Measurements from ENCODE around the gene CDH4.
"Not testable (repeated sequence)": the region's sequence is repeated elsewhere in the genome, so short reads cannot be mapped to it uniquely, and the experiment has no call there.

The CDH4 gene

DNA sequence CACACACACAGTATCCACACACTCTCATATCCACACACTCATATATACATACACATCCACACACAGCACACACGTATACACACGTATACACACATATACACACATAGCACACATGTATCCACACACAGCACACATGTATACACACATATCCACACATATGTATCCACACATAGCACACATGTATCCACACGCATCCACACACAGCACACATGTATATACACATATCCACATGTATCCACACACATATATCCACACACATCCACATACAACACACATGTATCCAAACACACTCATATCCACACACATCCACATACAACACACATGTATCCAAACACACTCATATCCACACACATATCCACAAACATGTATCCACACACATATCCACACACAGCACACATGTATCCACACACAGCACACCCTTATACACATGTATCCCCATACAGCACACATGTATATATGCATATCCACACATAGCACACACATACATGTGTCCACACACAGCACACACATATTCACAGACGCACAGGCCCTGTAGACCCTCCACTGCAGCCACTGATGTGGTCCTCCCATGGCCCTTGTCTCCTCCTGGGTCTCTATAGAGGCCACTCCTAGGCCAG is 172.1 kb downstream of the CDH4 start:
- DNase-seq, result no peak

DNA sequence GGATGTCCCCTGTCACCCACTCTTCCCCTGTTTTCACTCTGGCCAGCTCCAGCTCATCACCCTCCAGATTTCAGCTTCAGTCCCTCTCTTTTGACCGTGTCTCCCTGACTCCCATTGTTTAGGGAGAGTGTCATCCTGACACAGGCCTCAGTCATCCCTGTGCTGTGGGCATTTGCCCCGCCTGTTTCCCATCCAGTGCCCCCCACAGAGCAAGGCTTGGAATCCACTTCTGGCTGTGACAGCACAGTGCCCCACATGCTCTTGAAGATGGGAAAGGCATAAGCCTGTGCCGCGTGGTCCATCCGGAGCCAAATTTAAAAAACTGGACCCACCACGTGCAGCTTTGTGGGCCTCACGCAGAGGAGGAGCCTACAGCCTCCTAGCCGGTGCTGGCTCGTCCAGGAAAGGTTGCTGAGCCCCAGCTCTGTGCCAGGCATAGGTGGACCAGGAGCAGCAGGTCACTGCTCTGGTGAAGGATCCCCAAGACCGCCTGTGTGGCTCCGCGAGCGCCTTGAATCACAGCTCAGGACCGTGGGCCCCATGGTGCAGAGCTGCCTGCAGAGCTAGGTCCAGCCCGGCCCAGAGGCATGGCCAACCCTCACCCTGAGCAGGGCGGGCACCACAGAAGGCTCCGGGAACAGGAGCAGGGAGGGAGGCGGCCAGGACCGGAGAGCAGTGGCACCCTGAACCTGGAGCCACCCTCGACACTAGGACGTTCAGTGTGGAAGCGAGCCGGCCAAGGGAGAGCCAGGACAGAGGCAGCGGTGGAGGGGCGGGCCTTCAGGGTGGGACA is 172.8 kb downstream of the CDH4 start:
- DNase-seq, result no peak

DNA sequence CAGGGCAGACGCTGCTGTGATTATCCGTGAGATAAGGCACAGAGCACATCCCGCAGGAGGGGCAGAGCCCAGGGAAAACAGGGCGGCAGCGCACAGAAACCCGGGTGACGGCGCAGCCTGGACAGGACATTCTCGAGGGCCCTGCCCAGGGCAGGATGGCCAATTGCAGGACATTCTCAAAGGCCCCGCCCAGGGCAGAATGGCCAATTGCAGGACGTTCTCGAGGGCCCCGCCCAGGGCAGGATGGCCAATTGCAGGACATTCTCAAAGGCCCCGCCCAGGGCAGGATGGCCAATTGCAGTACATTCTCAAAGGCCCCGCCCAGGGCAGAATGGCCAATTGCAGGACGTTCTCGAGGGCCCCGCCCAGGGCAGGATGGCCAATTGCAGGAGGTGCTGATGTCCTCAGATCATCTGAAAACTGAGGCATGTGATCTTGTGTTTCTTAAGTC is 173.5 kb downstream of the CDH4 start:
- not testable (repeated sequence) for DNase-seq

DNA sequence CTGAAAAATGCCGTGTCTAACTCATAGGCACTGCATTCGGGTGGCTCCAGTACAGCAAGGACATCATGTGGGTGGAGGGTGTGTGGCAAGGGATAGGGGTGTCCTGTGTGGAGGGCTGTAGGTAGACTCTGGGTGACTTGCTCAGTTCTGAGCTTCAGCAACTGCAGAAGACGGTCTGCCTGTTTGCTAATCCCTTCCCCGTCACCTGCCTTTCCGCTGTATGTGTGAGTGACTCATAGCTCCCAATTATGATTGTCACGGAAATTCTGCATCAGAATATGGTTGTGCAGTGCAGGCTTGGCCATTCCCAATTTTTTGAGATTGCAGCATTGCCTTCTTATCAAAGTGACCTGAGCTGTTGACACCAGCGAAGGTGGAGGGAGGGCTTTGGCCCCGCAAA is 174.3 kb downstream of the CDH4 start:
- no peak for DNase-seq

- no peak for DNase-seq
Observed at GRCh38 chr20:61429458-61430227, 177.6 kb downstream of the CDH4 start.

DNA sequence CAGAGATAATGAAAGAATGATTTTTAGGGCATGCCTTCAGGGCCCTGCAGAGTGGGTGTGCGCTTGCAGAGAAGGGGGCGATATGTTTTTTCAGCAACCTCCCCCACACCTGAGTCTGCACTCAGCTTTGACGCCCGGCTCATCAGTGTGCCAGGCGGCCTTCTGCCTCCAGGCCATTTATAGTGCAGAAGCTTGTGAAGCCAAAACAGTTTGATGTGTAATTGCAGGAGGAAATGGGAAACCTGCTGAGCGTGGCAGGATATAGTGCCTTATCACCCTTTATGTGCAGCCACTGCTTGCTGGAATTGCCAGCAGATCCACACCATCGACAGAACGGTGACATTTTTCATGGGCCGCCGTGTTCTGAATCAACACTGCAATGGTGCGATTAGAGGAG is 178.2 kb downstream of the CDH4 start:
- DNase-seq, result no peak

DNA sequence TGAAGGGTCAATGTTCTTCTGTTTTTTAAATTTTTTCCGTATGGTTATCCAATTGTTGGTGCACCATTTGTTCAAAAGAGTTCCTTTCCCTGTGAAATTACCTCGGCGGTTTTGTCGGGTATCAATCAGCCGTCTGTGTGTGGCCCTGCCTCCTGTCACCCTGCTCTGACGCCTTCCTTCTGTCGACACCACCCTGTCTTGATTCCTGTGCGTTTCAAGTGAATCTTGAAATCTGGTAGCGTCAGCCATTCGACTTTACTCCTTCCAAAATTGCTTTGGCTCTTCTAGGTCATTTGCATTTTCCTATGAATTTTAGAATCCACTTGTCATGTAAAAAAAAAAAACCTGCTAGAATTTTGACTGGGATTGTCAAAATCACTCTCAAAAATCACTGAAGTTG is 181.1 kb downstream of the CDH4 start:
- DNase-seq, result no peak

DNA sequence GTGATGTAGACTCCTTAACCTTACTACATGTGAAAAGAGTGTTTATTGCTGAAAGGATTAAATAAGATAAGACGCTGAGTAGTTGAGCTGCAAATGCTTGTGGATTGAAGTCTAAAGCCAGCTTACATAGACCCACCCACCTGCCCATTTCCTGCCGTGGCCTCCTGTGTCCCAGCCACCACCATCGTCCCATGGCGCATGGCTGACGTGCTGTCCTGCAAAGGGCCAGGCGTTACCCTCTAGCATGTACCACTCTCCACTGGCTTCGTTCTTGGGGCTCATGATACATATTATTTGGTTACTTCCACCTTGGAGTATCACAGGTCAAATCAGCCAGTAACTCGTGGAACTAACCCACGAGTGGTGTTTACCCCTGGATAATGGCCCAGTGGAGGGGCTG is 181.8 kb downstream of the CDH4 start:
- DNase-seq, result no peak

- no peak for DNase-seq
Observed at GRCh38 chr20:61434341-61434781, 182.3 kb downstream of the CDH4 start.

- no peak for DNase-seq
Observed at GRCh38 chr20:61435184-61435822, 183.2 kb downstream of the CDH4 start.

DNA sequence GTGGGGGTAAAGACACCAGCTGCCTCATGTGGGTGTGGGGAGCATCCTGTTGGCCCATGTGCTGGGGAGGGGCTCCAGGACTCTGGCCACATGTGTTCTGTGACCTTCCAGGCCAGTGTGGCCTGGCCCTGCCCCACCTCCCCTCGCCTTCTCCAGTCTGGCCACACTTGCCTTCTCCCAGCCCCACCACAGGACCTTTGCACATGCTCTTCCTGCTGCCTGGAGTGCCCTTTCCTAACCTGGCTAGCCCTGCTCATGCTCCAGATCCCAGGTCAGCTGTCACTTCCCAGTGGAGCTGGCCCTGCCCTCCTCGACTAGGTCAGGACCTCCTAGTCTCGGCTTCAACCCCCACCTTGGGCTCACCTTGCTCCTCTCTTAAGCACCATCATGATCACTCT is 183.8 kb downstream of the CDH4 start:
- no peak for DNase-seq

DNA sequence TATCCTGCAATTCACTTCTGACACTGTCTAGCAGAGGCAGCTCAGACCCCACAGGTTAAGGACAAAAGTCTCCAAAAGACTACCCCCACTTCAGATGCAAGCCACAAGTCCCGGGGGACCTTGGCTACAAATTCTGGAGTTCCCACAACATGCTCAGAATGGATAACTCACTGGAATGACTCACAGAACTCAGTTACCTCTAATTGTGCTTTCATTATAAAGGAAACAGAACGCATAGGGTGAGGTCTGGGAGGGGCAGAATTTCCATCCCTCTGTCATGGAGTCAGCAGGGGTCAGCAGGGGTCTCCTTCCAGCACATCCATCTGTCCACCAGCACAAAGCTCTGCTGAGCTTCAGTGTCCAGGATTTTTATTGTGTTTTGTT is 184.2 kb downstream of the CDH4 start:
- no peak for DNase-seq

DNA sequence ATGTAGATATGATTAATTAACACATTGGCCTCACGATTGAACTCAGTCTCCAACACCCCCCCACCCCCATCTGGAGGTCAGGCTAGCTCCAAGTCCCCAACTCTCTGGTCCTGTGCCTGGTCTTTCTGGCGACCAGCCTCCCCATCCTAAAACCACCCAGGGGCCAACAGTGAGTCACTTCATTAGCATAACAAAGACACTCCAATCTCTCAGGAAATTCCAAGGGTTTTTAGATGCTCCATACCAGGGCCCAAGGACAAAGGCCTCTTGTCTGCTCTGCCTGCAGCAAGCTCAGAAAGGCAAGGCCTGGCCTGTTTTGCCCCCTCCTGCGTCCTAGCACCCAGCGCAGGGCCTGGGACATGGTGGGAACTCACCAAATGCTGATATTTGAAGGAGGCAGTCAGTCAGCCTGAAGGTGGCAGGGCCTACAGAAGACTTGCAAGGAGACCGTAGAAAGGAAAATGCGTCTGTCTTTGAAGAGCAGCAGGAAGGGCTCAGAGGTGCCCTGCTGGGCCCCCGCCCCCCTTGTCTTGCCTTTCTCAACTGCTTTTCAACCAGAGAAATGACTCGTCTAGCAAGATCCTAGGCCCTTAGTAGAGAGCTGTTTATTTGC is 184.7 kb downstream of the CDH4 start:
- no peak for DNase-seq

- DNase-seq, result no peak
Observed at GRCh38 chr20:61437280-61438206, 185.5 kb downstream of the CDH4 start.

- no peak for DNase-seq
Observed at GRCh38 chr20:61438285-61438684, 186.2 kb downstream of the CDH4 start.

GRCh38 chr20:61439251-61439650 is 187.2 kb downstream of the CDH4 start:
- no peak for DNase-seq

GRCh38 chr20:61440548-61441055 is 188.5 kb downstream of the CDH4 start:
- no peak for DNase-seq

DNA sequence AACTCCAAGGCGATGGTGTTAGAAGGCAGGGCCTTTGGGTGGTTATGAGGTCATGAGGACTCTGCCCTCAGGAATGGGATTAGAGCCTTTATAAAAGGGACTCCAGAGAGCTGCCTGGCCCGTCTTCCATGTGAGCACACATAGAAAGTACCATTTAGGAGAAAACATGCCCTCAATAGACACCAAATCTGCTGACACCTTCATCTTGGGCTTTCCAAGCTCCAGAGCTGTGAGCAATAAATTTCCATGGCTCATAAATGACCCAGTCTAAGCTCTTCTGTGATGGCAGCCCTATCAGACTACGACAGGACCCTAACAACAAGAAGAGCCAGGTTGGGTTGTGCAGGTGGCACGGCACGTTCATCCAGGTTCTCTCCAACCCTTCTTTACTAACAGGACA is 189.5 kb downstream of the CDH4 start:
- DNase-seq, result no peak

DNA sequence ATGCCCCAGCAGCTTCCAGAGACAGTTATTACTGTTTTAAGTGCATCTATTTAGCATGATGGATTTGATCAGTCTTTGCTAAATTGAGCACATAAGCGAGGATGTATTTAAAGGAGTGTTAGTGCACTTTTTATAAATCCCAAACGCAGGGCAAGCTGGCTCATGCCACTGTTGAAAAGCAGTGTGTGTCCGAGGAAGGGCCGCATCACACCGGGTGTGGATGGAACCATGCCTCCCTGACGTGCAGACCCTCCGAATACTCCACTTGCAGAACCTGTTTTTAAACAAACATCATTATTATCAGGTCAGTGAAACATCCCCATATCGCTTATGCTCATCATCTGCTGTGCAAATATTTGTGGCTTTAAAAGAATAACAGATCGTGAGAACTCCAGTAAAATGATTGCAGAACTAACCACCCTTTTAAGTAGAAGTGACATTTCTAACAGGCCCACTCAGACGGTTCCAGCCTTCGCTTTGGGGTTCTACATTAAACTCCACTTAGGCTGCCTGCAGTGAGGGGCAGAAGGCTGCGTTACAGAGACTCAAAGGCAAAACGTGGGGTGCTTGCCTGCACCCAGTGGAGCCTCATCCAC is 190.1 kb downstream of the CDH4 start:
- DNase-seq, result no peak

DNA sequence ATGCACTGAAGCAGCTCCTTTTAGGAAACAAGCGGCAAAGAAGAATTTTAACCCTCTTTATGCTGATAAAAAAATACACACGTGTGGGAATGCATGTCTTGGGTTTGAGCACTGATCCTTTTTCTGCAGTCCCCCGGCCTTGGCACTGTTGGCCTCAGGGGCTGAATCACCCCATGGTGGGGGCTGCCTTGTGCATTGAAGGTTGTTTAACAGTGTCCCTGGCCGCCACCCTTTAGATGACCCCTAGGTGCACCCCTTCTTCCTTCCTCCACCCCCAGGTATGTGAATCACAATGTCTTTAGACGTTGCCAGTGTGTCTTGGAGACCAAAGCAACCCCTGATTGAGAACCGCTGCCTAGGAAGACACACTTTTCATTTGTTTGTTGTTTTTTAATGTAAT is 190.7 kb downstream of the CDH4 start:
- DNase-seq, result no peak
